8988T (cell line): ENCODE data around the gene TYR.
"Not testable (repeated sequence)": the region's sequence is repeated elsewhere in the genome, so short reads cannot be mapped to it uniquely, and the experiment has no call there.

ENCODE experiments used
- DNase-seq: peaks from one replicate; pipeline ENCODE4 v3.0.0; 2011

TYR gene

DNA sequence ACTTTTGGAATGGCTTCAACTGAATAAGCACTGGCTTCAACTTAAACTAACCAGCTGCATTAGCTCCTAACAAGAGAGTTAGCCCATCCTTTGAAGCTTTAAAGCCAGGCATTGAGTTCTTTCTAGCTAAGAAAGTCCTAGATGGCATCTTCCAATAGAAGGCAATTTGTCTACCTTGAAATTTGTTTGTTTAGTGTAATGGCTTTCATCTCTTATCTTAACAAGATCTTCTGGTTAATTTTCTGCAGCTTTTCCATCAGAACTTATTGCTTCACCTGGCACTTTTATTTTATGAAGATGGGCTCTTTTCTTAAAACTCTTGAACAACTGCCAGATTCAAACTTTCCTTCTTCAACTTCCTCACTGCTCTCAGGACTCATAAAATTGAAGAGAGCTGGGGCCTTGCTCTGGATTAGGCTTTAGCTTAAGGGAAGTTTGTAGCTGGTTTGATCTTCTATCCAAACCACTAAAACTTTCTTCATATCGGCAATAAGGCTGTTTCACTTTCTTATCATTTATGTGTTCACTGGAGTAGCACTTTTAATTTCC is 94.9 kb downstream of the TYR start:
- DNase-seq: not testable (repeated sequence)

GRCh38 chr11:89273220-89273619 is 95.5 kb downstream of the TYR start:
- DNase-seq: not testable (repeated sequence)

GRCh38 chr11:89275966-89276365 is 98.3 kb downstream of the TYR start:
- no peak for DNase-seq

DNA sequence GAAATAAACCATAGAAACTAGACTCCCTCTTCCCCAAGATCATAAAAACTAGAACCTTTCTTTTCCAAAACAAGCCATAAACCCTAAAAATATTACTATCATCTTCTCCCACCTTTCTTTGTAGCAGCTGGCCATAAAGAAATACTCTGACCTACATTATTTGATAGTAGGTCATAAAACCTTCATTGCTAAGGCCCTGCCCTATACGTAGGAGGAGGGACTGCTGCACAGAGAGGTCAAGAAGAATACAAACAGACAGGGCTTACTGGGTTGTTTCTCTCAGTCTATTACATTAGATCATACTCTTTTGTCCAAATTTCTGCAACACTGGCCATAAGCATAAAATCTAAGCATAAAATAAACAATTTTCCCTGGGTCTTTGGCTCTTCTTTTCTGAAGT is 101.5 kb downstream of the TYR start:
- DNase-seq: no peak

DNA sequence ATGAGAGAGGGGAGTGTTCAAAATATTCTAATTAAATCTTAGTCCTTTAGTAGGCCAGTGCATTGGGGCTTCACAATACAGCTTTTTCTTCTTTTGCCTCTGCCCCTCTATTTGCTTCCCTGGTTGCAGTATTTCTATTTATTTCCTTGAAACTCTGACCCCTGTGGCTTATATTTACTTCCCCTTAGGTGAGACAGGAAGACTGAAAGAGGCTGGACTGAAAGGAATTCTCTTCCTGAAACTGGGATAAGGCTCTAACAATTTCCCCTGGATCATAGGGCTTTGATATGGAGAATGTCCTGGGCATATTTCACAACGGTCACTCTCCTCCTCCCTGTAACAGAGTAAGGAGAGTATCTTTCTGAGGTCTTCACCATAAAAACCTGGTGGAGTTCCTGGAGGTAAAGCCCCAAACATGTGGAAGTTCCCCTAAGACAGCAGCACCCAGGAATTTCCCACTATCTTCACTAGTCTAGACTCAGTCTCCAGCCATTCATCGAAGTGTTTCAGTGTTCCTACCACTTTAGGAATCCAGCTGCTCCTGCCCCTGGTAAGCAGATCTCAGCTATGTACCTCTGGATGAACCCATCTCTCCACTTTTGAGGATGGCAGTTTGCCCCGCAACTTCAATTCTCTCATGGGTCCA is 103.5 kb downstream of the TYR start:
- not testable (repeated sequence) for DNase-seq

- not testable (repeated sequence) for DNase-seq
Observed at GRCh38 chr11:89286601-89287000, 108.9 kb downstream of the TYR start.

DNA sequence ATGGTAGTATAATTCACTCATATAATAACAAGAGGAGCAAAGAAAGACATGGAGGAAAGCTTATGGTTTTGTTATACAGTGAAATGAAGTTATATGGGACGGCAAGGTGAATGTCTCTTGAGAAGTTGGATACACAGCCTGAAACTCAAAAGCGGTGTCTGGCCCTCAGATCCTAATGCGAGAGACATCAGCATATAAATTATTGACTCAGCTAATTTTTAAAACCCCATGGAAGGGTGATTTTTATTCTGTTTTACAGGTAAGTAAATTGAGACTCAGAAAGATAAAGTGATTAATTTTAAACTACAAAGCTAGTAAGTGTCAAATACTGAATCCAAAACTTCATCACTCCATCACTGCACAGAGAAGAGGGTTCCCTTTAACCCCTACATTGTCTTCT is 110.3 kb downstream of the TYR start:
- DNase-seq: not testable (repeated sequence)

GRCh38 chr11:89293965-89294679 is 116.4 kb downstream of the TYR start:
- no peak for DNase-seq

GRCh38 chr11:89295023-89295422 is 117.3 kb downstream of the TYR start:
- not testable (repeated sequence) for DNase-seq

- not testable (repeated sequence) for DNase-seq
Observed at GRCh38 chr11:89303029-89303428, 125.4 kb downstream of the TYR start.

DNA sequence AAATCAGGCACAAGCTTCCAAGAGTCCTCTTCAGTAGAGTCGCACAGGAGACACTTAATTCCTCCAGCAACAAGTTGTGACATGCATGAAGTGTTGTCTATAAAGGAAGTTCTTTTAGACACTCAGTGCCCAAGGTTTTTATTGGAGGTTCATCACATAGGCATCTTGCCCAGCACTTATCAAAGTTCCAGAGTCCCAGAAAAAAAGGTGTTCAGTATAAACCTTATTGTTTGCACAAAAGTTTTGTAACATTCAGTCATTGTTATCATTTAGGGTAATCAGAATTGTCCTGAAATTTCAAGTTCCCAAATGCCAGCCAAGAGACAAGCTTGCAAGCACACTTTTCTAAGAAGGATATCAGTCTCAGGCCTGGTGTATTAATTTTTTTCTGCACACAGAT is 130.6 kb downstream of the TYR start:
- DNase-seq: not testable (repeated sequence)

DNA sequence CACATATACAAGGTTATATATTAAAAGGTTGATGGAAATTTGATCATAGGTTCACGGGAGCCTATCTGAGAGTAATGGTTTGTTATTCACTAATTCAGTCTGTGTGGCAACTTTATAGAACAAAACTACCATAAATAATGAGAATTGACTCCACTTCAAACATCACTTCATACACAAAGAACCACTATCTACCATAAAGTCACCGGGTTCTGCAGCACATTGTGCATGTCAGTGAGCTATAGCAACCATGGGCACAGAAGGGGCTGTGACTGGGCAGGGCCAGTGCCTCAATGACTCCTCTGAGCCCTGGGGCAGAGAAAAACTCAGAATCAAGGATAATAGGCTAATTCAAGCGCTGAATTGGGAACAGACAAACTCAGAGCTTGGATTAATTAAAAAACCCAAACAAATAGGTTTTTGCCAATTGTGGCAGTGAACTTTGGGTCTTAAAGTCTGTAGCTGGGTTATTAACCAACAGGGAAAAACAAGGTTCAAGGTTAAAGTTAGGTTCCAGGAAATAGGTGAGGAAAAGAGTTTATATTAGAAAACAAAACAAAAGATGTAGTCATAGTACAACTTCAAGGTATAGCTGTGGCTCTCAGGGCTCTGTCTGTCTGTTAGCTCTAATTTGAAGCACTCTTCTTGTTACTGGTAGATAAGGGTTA is 131.8 kb downstream of the TYR start:
- not testable (repeated sequence) for DNase-seq

DNA sequence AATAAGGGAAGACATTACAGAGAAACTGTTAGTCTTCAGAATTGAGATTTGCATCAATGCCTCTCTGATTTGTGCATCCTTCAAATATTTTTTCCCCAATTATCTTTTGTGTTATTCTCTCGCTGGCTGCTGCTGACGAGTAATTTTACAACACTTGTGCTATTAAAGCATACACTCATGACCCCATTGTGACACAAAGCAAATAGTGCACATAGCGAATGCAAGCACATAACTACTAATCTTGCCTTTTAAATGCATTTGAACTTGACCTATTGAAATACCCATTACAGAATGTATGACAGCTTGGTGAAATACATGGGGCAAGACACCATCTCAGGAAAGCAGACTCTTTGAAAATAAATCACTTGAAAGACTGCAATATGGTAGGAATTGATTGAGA is 132.9 kb downstream of the TYR start:
- DNase-seq: not testable (repeated sequence)

DNA sequence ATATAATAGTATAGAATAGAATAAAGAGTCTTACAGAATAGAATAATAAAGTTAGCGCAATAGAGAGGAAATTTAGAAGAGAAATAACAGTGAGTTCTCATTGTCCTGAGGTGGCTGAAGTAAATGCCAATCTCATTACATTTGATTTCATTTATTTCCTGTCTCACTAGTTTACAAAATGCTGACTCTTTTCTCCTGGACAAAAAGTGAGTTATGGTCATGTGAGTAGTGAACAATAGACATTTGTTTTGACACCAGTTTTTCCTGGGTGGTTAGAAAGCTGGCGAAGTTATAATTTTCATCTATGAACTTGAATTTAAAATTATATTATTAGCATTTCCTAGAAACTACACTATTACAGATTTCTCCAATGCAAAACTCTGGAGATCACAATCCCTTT is 143.7 kb downstream of the TYR start:
- no peak for DNase-seq

GRCh38 chr11:89327885-89328284 is 150.2 kb downstream of the TYR start:
- DNase-seq: no peak

DNA sequence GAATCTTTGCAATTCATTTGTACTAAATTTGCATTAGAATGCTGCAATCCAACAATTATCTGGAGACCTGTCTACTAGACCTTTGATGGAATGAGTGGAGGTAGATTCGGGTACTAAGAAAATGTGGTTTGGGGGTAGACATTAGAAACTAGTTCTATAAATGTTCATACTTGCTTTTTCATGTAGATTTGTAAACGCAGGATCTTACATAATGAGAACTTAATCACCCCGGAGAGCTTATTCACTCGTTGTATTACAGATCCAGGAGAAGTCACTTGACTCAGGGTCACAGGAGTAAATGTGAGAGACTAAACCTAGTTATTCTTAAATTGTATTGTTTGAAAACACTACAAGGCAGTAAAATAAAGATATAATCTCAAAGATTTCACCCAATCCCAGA is 154.3 kb downstream of the TYR start:
- DNase-seq: not testable (repeated sequence)

DNA sequence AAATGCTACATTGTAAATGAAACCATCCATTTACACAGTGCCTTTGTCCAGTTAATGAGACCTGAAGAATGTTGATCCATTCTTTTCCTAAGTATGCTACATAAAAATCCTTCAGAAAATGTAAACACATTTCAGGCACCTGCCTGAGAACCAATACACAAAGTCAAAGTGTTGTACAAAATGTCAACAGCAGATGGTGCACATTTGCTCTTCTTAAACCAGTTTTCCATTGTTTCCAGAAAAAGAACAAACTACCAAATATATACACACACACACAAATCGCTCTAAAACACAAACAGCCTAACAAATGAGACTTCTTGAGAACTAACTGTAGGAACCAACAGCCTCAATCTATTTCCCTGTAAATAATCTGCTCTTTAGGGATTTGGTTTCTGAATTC is 156.0 kb downstream of the TYR start:
- DNase-seq: not testable (repeated sequence)

DNA sequence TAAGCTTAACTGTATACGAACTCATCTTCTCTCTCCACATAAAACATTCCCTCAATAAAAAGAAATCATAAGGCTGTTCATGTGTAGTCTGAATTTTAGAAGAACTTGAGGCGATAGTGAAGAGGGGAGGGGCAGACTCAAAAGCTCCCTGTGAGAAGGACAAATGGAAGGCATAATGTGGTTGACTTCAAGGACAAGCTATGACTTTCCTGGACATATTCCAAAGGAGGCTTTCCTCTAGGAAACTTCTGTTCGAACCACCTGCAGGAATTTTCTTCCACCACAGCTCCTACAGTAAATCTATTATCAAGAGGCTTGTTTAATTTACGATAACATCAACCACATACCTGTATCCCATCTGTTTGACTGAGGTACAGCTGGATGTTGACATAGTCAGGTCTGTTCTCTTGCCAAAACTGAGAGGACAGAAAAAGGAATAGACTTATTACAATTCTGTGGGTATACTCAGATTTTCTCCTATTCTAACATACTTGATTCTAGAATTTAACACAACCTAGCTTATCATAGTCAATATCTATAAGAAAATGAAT is 159.5 kb downstream of the TYR start:
- not testable (repeated sequence) for DNase-seq

- not testable (repeated sequence) for DNase-seq
Observed at GRCh38 chr11:89338073-89338472, 160.4 kb downstream of the TYR start.

DNA sequence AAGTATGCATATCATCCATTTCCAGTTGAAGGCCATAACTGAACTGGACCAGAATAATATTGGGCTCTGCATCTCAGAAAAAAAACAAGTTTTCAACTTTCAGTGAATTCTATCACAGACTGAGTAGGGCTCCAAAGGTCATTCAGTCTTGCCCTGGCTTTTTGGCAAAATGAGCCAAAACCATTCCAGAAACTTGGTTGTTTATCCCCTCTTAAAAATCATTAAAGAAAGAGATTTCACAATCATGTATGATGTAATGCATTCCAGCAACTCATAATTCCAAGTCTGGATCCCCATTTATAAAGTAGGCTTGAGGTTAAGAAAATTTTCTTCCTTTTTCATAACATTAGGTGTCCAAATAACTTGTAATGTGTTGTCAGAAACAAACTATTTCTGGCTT is 162.8 kb downstream of the TYR start:
- DNase-seq: not testable (repeated sequence)

- DNase-seq: not testable (repeated sequence)
Observed at GRCh38 chr11:89342880-89343572, 165.4 kb downstream of the TYR start.
